Measurements from ENCODE around the gene ORM2.
"Not testable (repeated sequence)": the region's sequence is repeated elsewhere in the genome, so short reads cannot be mapped to it uniquely, and the experiment has no call there.

Gene ORM2

GRCh38 chr9:114329625-114330022, at the start of gene ORM2:
TSS of gene ORM2 (plus strand) at chr9:114329869. CDS start at chr9:114329905, 36 bp downstream.
- not testable (repeated sequence) for DNase-seq (ENCODE audit: low read depth)

GRCh38 chr9:114280636-114281472, 48.8 kb upstream of the ORM2 start:
- peak; percentile 55 for DNase-seq (ENCODE audit: low read depth)

GRCh38 chr9:114281473-114282103, 48.1 kb upstream of the ORM2 start:
- DNase-seq (ENCODE audit: low read depth) = peak; percentile 59

GRCh38 chr9:114282104-114282485, 47.6 kb upstream of the ORM2 start:
- DNase-seq (ENCODE audit: low read depth) = no peak

- no peak for DNase-seq (ENCODE audit: low read depth)
Measured at GRCh38 chr9:114282507-114282906, 47.2 kb upstream of the ORM2 start.

- peak; percentile 79 for DNase-seq (ENCODE audit: low read depth)
Measured at GRCh38 chr9:114282926-114283325, 46.7 kb upstream of the ORM2 start.

- no peak for DNase-seq (ENCODE audit: low read depth)
Measured at GRCh38 chr9:114283551-114284111, 46.0 kb upstream of the ORM2 start.

GRCh38 chr9:114284316-114285060, 45.2 kb upstream of the ORM2 start:
- DNase-seq (ENCODE audit: low read depth) = no peak

GRCh38 chr9:114285166-114285867, 44.4 kb upstream of the ORM2 start:
- peak; percentile 88 for DNase-seq (ENCODE audit: low read depth)

- DNase-seq (ENCODE audit: low read depth) = no peak
Measured at GRCh38 chr9:114286146-114286679, 43.5 kb upstream of the ORM2 start.

GRCh38 chr9:114287001-114287762, 42.5 kb upstream of the ORM2 start:
- no peak for DNase-seq (ENCODE audit: low read depth)

GRCh38 chr9:114287763-114288192, 41.9 kb upstream of the ORM2 start:
- DNase-seq (ENCODE audit: low read depth) = no peak

- no peak for DNase-seq (ENCODE audit: low read depth)
Measured at GRCh38 chr9:114288193-114289091, 41.2 kb upstream of the ORM2 start.

- no peak for DNase-seq (ENCODE audit: low read depth)
Measured at GRCh38 chr9:114289106-114289505, 40.6 kb upstream of the ORM2 start.

GRCh38 chr9:114289571-114290481, 39.8 kb upstream of the ORM2 start:
- no peak for DNase-seq (ENCODE audit: low read depth)

- DNase-seq (ENCODE audit: low read depth) = no peak
Measured at GRCh38 chr9:114290561-114290986, 39.1 kb upstream of the ORM2 start.

GRCh38 chr9:114291064-114291474, 38.6 kb upstream of the ORM2 start:
- no peak for DNase-seq (ENCODE audit: low read depth)

- no peak for DNase-seq (ENCODE audit: low read depth)
Measured at GRCh38 chr9:114291886-114292590, 37.6 kb upstream of the ORM2 start.
